ENCODE measurements around the gene CCDC184.

GRCh38 chr12:48201091-48201490 lies 17.6 kb downstream of the CCDC184 start:
- no peak for TF ChIP-seq CTCF (conservative IDR thresholded peaks at IDR 0.05)
- TF ChIP-seq ZFX (IDR thresholded peaks at IDR 0.05): no peak
